Tibial nerve (tissue), 3 donors: ENCODE results near the gene ZCWPW2.

ENCODE experiments used
- CTCF ChIP-seq, 5 experiments: fragments of 200-600 bp in 3 of 5; fragments of 450-650 bp in 2 of 5; sonication (generic) in 3 of 5; IDR thresholded peaks; one replicate each; pipeline ENCODE4 v1.5.1; 2016 to 2019; ENCODE audit warnings: antibody characterized with exemption in 5 of 5, mild to moderate bottlenecking in 3 of 5, moderate library complexity in 2 of 5
- POLR2A ChIP-seq, 2 donors: fragments of 450-650 bp; IDR thresholded peaks; one replicate each; pipeline ENCODE4 v1.6.1; 2017; ENCODE audit warnings: antibody characterized with exemption in 2 of 2, mild to moderate bottlenecking in 2 of 2, moderate library complexity in 2 of 2

GRCh38 chr3:28386049-28386448 lies 37.5 kb downstream of the ZCWPW2 start:
- TF ChIP-seq CTCF (IDR thresholded peaks at IDR 0.05) (no peak), POLR2A (IDR thresholded peaks at IDR 0.05) (no peak)
